Measurements from ENCODE around the gene BMP10.

BMP10 gene

DNA sequence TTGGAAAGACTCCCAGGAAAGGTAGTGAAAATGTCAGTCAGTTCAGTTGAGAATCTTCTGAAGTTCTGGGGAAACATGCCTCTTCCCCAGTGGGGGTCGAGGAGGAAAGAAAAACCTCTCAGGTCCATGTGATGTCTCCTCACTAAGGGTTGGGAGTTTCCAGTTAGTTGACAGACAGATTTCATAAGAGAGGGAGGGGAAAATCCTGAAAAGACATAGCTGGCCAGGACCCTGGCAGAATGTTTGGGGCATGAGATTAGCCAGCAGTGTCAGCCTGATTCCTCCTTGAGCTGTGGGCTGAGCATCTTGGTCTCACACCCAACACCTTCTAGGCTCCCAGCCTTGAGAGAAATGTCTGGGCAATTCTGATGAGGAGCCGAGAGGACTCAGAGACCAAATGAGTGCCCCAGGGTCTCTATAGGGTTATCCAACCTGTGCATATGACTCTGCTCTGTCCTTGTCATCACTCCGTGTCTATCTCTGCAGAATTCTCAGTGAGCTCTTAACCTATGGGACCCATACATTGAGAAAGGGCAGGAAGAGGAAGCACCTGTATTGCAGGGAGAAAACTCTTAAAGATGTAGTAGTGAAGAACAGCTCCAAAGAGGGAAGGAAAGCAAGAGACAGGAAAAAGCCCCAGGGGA, 13.9 kb downstream of the BMP10 start:
- H3K4me3 ChIP-seq (ENCODE audit: low read length), result no peak overlapping the region
- no peaks in the 10 kb centered on the region for H3K4me1 ChIP-seq (ENCODE audit: insufficient read depth, low read length)
- no peaks in the 10 kb centered on the region for H3K36me3 ChIP-seq (ENCODE audit: insufficient read depth, low read length)
- no peaks in the 10 kb centered on the region for H3K27me3 ChIP-seq (ENCODE audit: insufficient read depth, low read length)
- no peaks in the 10 kb centered on the region for H3K9me3 ChIP-seq (ENCODE audit: low read length)
- no peak overlapping the region for H2AFZ ChIP-seq (ENCODE audit: low read depth, low read length)

DNA sequence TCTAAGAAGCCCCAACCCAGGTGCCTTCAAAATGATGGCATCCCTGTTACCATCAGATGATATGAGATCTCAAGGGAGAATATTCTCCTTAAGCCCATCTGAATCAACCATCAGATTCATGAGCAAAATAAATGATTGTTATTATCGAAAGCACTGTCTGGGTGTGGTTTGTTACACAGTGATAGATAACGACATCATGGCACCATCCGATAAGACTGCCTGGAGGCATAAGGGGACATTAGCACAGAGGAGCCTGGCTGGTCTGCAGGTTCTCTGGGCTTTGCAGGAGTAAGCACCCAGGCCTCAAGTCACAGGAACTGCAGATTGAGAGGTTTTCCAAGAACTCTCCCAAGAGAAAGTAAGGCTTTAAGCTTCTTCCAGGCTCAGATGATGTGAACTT, 15.6 kb downstream of the BMP10 start:
- no peaks in the 10 kb centered on the region for H3K9me3 ChIP-seq (ENCODE audit: low read length)
- H3K27me3 ChIP-seq (ENCODE audit: insufficient read depth, low read length), result no peaks in the 10 kb centered on the region
- no peaks in the 10 kb centered on the region for H3K36me3 ChIP-seq (ENCODE audit: insufficient read depth, low read length)

DNA sequence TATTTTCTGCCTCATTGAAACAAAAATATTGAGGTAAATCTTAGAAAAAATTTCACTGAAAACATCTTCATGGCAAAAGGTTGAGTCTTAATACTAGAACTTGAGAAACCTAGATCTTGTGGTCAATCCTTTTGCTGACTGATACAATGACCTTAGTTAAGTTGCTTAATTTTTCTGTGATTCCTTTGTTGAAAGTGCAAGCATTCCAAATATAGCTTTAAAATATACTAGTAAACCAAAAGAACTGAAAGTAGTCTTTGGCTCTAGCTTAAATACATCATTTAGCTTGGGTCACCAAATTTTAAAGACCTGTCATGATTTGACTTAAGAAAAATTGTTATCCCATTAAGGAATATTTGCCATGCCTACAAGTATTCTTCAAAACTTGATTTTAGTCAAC, 16.7 kb downstream of the BMP10 start:
- H3K9me3 ChIP-seq (ENCODE audit: low read length), result no peaks in the 10 kb centered on the region
- no peak overlapping the region for H2AFZ ChIP-seq (ENCODE audit: low read depth, low read length)
- H3K4me1 ChIP-seq (ENCODE audit: insufficient read depth, low read length), result no peaks in the 10 kb centered on the region
- H3K4me3 ChIP-seq (ENCODE audit: low read length), result no peak overlapping the region
- H3K36me3 ChIP-seq (ENCODE audit: insufficient read depth, low read length), result no peaks in the 10 kb centered on the region
- no peaks in the 10 kb centered on the region for H3K27me3 ChIP-seq (ENCODE audit: insufficient read depth, low read length)

More for the DNA sequence above, 15.6 kb downstream of the BMP10 start:
- H3K4me3 ChIP-seq (ENCODE audit: low read length), result no peak overlapping the region
- no peak overlapping the region for H2AFZ ChIP-seq (ENCODE audit: low read depth, low read length)
- no peaks in the 10 kb centered on the region for H3K4me1 ChIP-seq (ENCODE audit: insufficient read depth, low read length)

DNA sequence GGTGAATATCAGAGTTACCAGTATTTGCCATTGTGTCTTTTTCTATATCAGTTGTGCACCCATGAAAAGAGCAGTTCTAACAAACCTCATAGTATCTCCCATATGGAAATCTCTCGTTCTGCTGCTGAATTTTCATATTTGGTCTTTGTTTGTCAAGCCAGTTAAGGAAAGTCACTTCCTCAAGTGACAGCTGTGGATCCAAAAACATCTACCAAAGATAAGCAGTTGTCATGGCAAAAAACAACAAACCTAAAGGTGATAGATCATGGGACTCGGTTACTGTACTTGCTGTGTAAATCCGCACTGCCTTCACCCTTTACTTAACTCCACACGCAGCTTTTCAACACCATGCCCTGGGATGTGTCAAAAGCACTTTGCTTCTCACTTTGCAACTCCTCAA, 17.3 kb downstream of the BMP10 start:
- no peak overlapping the region for H2AFZ ChIP-seq (ENCODE audit: low read depth, low read length)
- no peaks in the 10 kb centered on the region for H3K27me3 ChIP-seq (ENCODE audit: insufficient read depth, low read length)
- H3K4me3 ChIP-seq (ENCODE audit: low read length), result no peak overlapping the region
- H3K36me3 ChIP-seq (ENCODE audit: insufficient read depth, low read length), result no peaks in the 10 kb centered on the region
- H3K9me3 ChIP-seq (ENCODE audit: low read length), result no peaks in the 10 kb centered on the region
- no peaks in the 10 kb centered on the region for H3K4me1 ChIP-seq (ENCODE audit: insufficient read depth, low read length)

DNA sequence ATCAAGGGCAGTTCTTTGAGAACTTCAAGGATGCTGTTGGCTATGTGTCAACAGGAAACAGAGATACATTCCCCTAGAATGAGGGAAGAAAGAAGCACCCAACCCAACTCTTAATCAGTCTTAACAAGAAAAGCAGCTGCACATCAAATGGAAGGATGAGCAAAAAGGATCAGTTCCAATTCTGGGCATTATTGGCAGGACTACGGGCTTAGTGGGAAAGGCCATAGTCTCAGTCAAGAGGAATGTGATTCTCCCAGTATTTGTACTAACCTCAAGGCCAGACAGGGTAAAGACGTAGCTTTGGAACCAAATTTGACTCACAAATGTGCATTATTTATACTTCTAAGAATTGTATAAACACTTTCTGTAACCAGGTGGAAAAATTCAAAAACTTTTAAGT, 18.2 kb downstream of the BMP10 start:
- H3K4me1 ChIP-seq (ENCODE audit: insufficient read depth, low read length), result no peaks in the 10 kb centered on the region
- no peaks in the 10 kb centered on the region for H3K27me3 ChIP-seq (ENCODE audit: insufficient read depth, low read length)
- H2AFZ ChIP-seq (ENCODE audit: low read depth, low read length), result no peak overlapping the region
- H3K36me3 ChIP-seq (ENCODE audit: insufficient read depth, low read length), result no peaks in the 10 kb centered on the region
- no peaks in the 10 kb centered on the region for H3K9me3 ChIP-seq (ENCODE audit: low read length)
- H3K4me3 ChIP-seq (ENCODE audit: low read length), result no peak overlapping the region

DNA sequence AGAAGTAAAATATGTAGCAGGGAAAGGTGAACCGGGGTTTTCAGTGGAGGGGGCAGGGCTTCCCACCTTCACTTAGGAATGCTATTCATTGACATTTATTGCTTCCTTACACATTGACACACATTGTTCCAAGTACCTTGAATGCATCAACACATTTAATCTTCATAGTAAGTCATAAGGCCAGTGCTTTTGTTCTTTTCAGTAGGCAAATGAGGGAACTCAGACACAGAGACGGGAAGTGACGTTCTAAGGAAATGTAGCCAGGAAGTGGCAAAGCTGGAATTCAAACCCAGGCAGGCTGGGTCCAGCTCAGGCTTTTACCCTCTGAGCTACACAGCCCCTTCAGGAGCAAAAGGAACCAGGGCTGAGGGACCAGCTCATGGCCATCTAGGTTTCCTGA, 20.7 kb downstream of the BMP10 start:
- no peaks in the 10 kb centered on the region for H3K36me3 ChIP-seq (ENCODE audit: insufficient read depth, low read length)
- H2AFZ ChIP-seq (ENCODE audit: low read depth, low read length), result no peak overlapping the region
- H3K9me3 ChIP-seq (ENCODE audit: low read length), result no peaks in the 10 kb centered on the region
- no peak overlapping the region for H3K4me3 ChIP-seq (ENCODE audit: low read length)
- no peaks in the 10 kb centered on the region for H3K4me1 ChIP-seq (ENCODE audit: insufficient read depth, low read length)
- H3K27me3 ChIP-seq (ENCODE audit: insufficient read depth, low read length), result peaks cover 3% of the 10 kb centered on the region

DNA sequence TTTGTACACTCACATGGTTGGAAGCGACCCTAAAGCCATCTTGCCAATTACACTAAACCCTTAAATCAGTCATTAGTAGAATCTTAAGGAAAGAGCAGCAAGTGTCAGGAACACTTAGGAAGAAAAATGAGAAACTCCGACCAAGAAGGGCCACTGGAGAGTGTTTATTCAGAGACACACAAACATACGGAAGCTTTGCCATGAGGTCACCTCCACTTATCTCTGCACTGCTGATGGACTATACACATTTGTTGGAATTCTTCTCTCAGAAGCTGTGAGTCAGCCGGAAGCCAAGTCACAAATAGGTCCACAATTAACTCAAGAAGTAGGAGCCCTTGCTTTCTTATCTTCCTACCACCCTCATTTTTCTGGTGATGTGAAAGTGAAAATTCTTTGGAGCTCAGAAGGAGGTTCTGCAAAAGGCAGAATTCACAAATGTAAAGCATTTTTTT, 21.6 kb downstream of the BMP10 start:
- H3K4me3 ChIP-seq (ENCODE audit: low read length), result no peak overlapping the region
- H3K36me3 ChIP-seq (ENCODE audit: insufficient read depth, low read length), result no peaks in the 10 kb centered on the region
- no peaks in the 10 kb centered on the region for H3K4me1 ChIP-seq (ENCODE audit: insufficient read depth, low read length)
- no peak overlapping the region for H2AFZ ChIP-seq (ENCODE audit: low read depth, low read length)
- no peaks in the 10 kb centered on the region for H3K9me3 ChIP-seq (ENCODE audit: low read length)
- H3K27me3 ChIP-seq (ENCODE audit: insufficient read depth, low read length), result peaks cover 3% of the 10 kb centered on the region

DNA sequence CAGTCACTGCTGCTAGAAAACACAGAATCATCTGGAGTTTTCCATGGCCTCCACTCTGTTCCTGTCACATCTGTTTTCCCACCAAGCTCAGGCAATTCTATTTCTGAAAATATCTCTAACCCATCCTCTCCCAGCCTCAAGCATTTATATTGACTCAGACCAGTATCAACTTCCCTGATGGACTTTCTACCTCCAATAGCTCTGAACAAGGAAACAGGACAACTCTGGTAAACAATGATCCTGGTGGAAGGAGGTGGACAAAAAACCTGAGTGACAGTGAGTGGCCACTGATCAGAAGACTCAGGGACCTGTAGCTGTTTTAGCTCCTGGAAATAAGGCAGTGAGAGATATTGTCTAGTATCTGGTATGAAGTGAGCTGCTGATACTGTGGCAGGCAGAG, 23.4 kb downstream of the BMP10 start:
- Histone ChIP-seq H3K4me1 (ENCODE audit: insufficient read depth, low read length) (no peaks in the 10 kb centered on the region), H3K36me3 (ENCODE audit: insufficient read depth, low read length) (no peaks in the 10 kb centered on the region), H3K27me3 (ENCODE audit: insufficient read depth, low read length) (peaks cover 3% of the 10 kb centered on the region), H3K4me3 (ENCODE audit: low read length) (no peak overlapping the region), H3K9me3 (ENCODE audit: low read length) (no peaks in the 10 kb centered on the region), H2AFZ (ENCODE audit: low read depth, low read length) (no peak overlapping the region)

DNA sequence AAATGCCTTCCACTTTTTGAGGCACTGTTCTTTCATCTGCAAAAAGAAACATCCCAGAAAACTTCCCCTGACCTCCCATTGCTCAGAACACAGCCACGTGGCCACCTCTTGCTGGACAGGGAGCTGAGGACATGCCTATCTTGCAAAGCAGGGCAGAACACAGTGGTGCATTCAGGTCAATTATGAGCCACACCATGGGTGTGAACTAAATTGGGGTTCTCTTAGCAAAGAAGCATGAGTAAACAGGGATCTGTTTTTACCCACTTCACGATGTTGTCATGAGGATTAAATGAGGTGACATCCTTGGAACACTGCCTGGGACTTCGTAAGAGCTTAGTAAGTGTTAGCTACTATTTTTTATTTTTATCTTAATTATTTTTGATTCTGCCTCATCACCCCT, 25.1 kb downstream of the BMP10 start:
- Histone ChIP-seq H2AFZ (ENCODE audit: low read depth, low read length) (no peak overlapping the region), H3K27me3 (ENCODE audit: insufficient read depth, low read length) (peaks cover 3% of the 10 kb centered on the region), H3K4me3 (ENCODE audit: low read length) (no peak overlapping the region), H3K9me3 (ENCODE audit: low read length) (no peaks in the 10 kb centered on the region), H3K36me3 (ENCODE audit: insufficient read depth, low read length) (no peaks in the 10 kb centered on the region), H3K4me1 (ENCODE audit: insufficient read depth, low read length) (no peaks in the 10 kb centered on the region)

DNA sequence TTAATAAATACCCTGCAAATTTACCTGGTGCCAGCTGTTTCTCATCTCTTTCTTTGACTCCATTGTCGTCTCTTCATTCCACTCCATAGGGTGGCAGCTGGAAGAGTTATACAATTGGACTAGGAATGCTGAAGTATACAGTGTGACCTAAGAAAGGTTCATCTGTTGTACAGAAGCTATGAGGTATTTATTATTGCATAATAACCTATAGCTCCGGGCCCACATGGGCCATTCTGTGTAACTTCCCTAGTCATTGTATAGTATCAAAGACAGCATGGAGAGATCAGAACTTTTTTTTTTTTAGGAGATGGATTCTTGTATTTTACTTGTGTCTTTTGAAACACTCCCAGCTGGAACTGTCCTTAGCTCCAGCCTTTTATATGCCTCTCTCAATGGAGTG, 26.2 kb downstream of the BMP10 start:
- peaks cover 3% of the 10 kb centered on the region for H3K27me3 ChIP-seq (ENCODE audit: insufficient read depth, low read length)
- H3K4me3 ChIP-seq (ENCODE audit: low read length), result no peak overlapping the region
- no peaks in the 10 kb centered on the region for H3K36me3 ChIP-seq (ENCODE audit: insufficient read depth, low read length)
- no peaks in the 10 kb centered on the region for H3K4me1 ChIP-seq (ENCODE audit: insufficient read depth, low read length)
- H2AFZ ChIP-seq (ENCODE audit: low read depth, low read length), result no peak overlapping the region
- no peaks in the 10 kb centered on the region for H3K9me3 ChIP-seq (ENCODE audit: low read length)

DNA sequence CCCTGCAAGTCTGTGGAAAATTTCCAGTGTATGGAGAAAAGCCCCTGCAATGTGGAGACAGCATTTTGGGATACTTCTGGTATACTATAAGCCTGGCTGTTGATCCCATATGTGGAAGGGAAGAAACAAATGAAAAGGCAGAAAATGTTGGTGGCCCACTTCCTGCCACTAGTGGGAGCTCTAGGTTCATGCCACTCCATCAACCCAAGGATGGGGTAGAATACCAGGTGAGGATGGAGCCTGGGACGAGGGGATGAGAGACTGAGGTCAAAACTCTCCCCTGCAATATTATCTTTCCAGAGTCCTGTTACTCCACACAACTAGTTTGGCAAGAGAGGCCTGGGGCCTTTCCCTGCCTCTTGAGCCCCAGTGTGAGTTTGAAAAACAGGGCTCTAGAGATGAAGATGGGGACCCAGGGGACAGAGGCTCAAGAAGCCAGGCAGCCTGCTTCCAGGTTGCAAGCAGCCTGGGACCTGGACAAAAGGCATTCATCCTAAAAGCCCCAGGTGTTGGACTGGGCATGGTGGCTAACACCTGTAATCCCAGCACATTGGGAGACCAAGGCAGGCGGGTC, 31.9 kb downstream of the BMP10 start:
- Histone ChIP-seq H3K9me3 (ENCODE audit: low read length) (peaks cover 2% of the 10 kb centered on the region), H3K4me3 (ENCODE audit: low read length) (no peak overlapping the region), H2AFZ (ENCODE audit: low read depth, low read length) (no peak overlapping the region), H3K4me1 (ENCODE audit: insufficient read depth, low read length) (no peaks in the 10 kb centered on the region), H3K36me3 (ENCODE audit: insufficient read depth, low read length) (no peaks in the 10 kb centered on the region), H3K27me3 (ENCODE audit: insufficient read depth, low read length) (no peaks in the 10 kb centered on the region)

DNA sequence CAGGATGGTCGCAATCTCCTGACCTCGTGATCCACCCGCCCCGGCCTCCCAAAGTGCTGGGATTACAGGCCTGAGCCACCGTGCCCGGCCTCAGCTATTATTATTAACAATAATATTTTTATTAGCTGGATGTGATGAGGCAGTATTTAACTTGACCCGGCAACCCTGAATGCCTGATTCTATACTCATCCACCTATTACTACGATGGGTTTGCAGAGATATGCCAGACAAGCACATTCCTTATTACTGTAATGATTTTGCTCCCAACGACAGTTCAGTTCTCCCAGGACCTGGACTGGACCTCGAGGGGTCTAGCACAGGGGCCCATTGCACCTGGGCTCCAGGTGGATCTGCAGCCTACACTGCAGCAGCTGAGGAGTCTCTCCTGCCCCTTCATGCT, 32.6 kb downstream of the BMP10 start:
- Histone ChIP-seq H3K4me1 (ENCODE audit: insufficient read depth, low read length) (no peaks in the 10 kb centered on the region), H3K36me3 (ENCODE audit: insufficient read depth, low read length) (no peaks in the 10 kb centered on the region), H3K27me3 (ENCODE audit: insufficient read depth, low read length) (no peaks in the 10 kb centered on the region), H3K9me3 (ENCODE audit: low read length) (peaks cover 2% of the 10 kb centered on the region), H3K4me3 (ENCODE audit: low read length) (no peak overlapping the region), H2AFZ (ENCODE audit: low read depth, low read length) (no peak overlapping the region)

DNA sequence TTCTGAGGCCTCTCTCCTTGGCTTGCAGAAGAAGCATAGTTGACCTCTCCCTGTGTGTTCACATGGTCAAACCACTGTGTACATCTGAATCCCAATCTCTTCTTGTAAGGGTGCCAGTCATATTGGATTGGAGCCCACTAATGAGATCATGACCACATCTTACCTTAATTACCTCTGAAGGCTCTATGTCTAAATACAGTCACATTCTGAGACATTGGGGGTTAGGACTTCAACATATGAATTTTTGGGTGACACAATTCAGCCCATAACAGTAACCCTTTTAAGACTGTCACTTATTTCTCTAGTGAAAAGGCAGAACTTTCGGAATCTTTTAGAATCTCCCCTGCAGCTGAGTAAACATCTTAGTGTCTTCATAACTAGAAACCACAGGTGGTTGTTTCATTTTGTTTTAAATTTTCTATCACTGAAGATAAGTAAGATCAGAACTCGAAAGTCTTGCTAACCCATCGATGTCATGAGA, 33.3 kb downstream of the BMP10 start:
- H2AFZ ChIP-seq (ENCODE audit: low read depth, low read length), result no peak overlapping the region
- no peaks in the 10 kb centered on the region for H3K27me3 ChIP-seq (ENCODE audit: insufficient read depth, low read length)
- no peaks in the 10 kb centered on the region for H3K36me3 ChIP-seq (ENCODE audit: insufficient read depth, low read length)
- H3K4me3 ChIP-seq (ENCODE audit: low read length), result no peak overlapping the region
- H3K4me1 ChIP-seq (ENCODE audit: insufficient read depth, low read length), result no peaks in the 10 kb centered on the region
- H3K9me3 ChIP-seq (ENCODE audit: low read length), result peaks cover 2% of the 10 kb centered on the region

All from neuron (in vitro differentiated cells).